ENCODE measurements around the gene SCAP.

The SCAP gene

GRCh38 chr3:47410801-47411646, 64.7 kb downstream of the SCAP start:
- Histone ChIP-seq H3K4me1 (ENCODE audit: insufficient read depth, poor library complexity, severe bottlenecking) (no peaks in the 10 kb centered on the region), H3K9me3 (ENCODE audit: severe bottlenecking) (no peaks in the 10 kb centered on the region), H3K27me3 (ENCODE audit: insufficient read depth, poor library complexity, severe bottlenecking) (no peaks in the 10 kb centered on the region), H3K27ac (ENCODE audit: poor library complexity, severe bottlenecking) (no peak overlapping the region), H3K4me3 (ENCODE audit: severe bottlenecking) (no peak overlapping the region), H3K36me3 (ENCODE audit: low read depth) (peaks cover 56% of the 10 kb centered on the region)
- peak; percentile 61 for DNase-seq (ENCODE audit: low spot score)
- TF ChIP-seq, protein P1, sequence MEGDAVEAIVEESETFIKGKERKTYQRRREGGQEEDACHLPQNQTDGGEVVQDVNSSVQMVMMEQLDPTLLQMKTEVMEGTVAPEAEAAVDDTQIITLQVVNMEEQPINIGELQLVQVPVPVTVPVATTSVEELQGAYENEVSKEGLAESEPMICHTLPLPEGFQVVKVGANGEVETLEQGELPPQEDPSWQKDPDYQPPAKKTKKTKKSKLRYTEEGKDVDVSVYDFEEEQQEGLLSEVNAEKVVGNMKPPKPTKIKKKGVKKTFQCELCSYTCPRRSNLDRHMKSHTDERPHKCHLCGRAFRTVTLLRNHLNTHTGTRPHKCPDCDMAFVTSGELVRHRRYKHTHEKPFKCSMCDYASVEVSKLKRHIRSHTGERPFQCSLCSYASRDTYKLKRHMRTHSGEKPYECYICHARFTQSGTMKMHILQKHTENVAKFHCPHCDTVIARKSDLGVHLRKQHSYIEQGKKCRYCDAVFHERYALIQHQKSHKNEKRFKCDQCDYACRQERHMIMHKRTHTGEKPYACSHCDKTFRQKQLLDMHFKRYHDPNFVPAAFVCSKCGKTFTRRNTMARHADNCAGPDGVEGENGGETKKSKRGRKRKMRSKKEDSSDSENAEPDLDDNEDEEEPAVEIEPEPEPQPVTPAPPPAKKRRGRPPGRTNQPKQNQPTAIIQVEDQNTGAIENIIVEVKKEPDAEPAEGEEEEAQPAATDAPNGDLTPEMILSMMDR (IDR thresholded peaks at IDR 0.05; ENCODE audit: poor library complexity, severe bottlenecking): no peak
- ATAC-seq (ENCODE audit: low read depth): no peak

DNA sequence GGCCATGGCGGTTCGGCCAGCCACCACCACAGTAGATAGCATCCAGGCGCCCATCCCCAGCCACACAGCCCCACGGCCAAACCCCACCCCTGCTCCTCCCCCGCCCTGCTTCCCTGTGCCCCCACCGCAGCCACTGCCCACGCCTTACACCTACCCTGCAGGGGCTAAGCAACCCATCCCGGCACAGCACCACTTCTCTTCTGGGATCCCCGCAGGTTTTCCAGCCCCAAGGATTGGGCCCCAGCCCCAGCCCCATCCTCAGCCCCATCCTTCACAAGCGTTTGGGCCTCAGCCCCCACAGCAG, 65.4 kb downstream of the SCAP start:
- peaks cover 52% of the 10 kb centered on the region for H3K36me3 ChIP-seq (ENCODE audit: low read depth)
- no peaks in the 10 kb centered on the region for H3K4me1 ChIP-seq (ENCODE audit: insufficient read depth, poor library complexity, severe bottlenecking)
- no peaks in the 10 kb centered on the region for H3K27me3 ChIP-seq (ENCODE audit: insufficient read depth, poor library complexity, severe bottlenecking)
- H3K4me3 ChIP-seq (ENCODE audit: severe bottlenecking): no peak overlapping the region
- DNase-seq (ENCODE audit: low spot score): no peak
- TF ChIP-seq, protein P1 (IDR thresholded peaks at IDR 0.05; ENCODE audit: poor library complexity, severe bottlenecking): no peak
- H3K9me3 ChIP-seq (ENCODE audit: severe bottlenecking): no peaks in the 10 kb centered on the region
- no peak overlapping the region for H3K27ac ChIP-seq (ENCODE audit: poor library complexity, severe bottlenecking)
- ATAC-seq (ENCODE audit: low read depth): no peak

GRCh38 chr3:47409688-47410416, 65.9 kb downstream of the SCAP start:
- no peaks in the 10 kb centered on the region for H3K9me3 ChIP-seq (ENCODE audit: severe bottlenecking)
- peaks cover 47% of the 10 kb centered on the region for H3K36me3 ChIP-seq (ENCODE audit: low read depth)
- no peak for ATAC-seq (ENCODE audit: low read depth)
- no peaks in the 10 kb centered on the region for H3K27me3 ChIP-seq (ENCODE audit: insufficient read depth, poor library complexity, severe bottlenecking)
- no peaks in the 10 kb centered on the region for H3K4me1 ChIP-seq (ENCODE audit: insufficient read depth, poor library complexity, severe bottlenecking)
- no peak for DNase-seq (ENCODE audit: low spot score)
- TF ChIP-seq, protein P1 (IDR thresholded peaks at IDR 0.05; ENCODE audit: poor library complexity, severe bottlenecking): no peak
- no peak overlapping the region for H3K27ac ChIP-seq (ENCODE audit: poor library complexity, severe bottlenecking)
- H3K4me3 ChIP-seq (ENCODE audit: severe bottlenecking): no peak overlapping the region

GRCh38 chr3:47409284-47409683, 66.5 kb downstream of the SCAP start:
- Histone ChIP-seq H3K4me3 (ENCODE audit: severe bottlenecking) (no peak overlapping the region), H3K9me3 (ENCODE audit: severe bottlenecking) (no peaks in the 10 kb centered on the region), H3K27ac (ENCODE audit: poor library complexity, severe bottlenecking) (no peak overlapping the region), H3K36me3 (ENCODE audit: low read depth) (peaks cover 44% of the 10 kb centered on the region), H3K4me1 (ENCODE audit: insufficient read depth, poor library complexity, severe bottlenecking) (no peaks in the 10 kb centered on the region), H3K27me3 (ENCODE audit: insufficient read depth, poor library complexity, severe bottlenecking) (no peaks in the 10 kb centered on the region)
- no peak for ATAC-seq (ENCODE audit: low read depth)
- peak; percentile 63 for DNase-seq (ENCODE audit: low spot score)
- TF ChIP-seq, protein P1 (IDR thresholded peaks at IDR 0.05; ENCODE audit: poor library complexity, severe bottlenecking): no peak

DNA sequence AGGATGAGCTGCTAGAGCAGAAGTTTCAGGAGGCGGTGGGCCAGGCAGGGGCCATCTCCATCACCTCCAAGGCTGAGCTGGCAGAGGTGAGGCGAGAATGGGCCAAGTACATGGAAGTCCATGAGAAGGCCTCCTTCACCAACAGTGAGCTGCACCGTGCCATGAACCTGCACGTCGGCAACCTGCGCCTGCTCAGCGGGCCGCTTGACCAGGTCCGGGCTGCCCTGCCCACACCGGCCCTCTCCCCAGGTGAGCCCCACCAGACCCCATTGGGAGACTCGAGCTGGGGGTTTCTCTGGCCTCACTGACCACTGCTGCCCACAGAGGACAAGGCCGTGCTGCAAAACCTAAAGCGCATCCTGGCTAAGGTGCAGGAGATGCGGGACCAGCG, 66.9 kb downstream of the SCAP start:
- H3K27me3 ChIP-seq (ENCODE audit: insufficient read depth, poor library complexity, severe bottlenecking): no peaks in the 10 kb centered on the region
- peaks cover 39% of the 10 kb centered on the region for H3K36me3 ChIP-seq (ENCODE audit: low read depth)
- DNase-seq (ENCODE audit: low spot score) (peak; percentile 60), ATAC-seq (ENCODE audit: low read depth) (no peak)
- H3K9me3 ChIP-seq (ENCODE audit: severe bottlenecking): no peaks in the 10 kb centered on the region
- H3K4me1 ChIP-seq (ENCODE audit: insufficient read depth, poor library complexity, severe bottlenecking): no peaks in the 10 kb centered on the region
- no peak overlapping the region for H3K27ac ChIP-seq (ENCODE audit: poor library complexity, severe bottlenecking)
- TF ChIP-seq, protein P1 (IDR thresholded peaks at IDR 0.05; ENCODE audit: poor library complexity, severe bottlenecking): no peak
- H3K4me3 ChIP-seq (ENCODE audit: severe bottlenecking): no peak overlapping the region
